IMR-90 (cell line): ENCODE measurements around the gene TBCE. TPM values are rescaled to one million over a fixed set of nuclear protein-coding genes. Genes with fewer than 3 reads are reported as not detected.

Experiments
- ATAC-seq: fragments of 200-7000 bp; cut with Tn5 transposase; 2 replicates; pipeline ENCODE4 v1.9.1; 2020; ENCODE audit warnings: low read depth, mild to moderate bottlenecking, moderate library complexity
- BruUV-seq: library from RNA; stranded (reverse); fragments of 400-500 nt; replicated peaks from 2 replicates; lab custom pipeline; 2021; lab: Mats Ljungman, UMichigan
- CTCF ChIA-PET: fragments of 300-600 bp; formaldehyde crosslinking; extraction: SDS; loops from one replicate; lab custom pipeline; 2021; ENCODE audit warnings: antibody characterized with exemption; lab: Yijun Ruan, JAX
- POLR2A ChIA-PET: fragments of 300-600 bp; sonication (Branson Sonifier 250); formaldehyde crosslinking; loops from one replicate; lab custom pipeline; 2022; ENCODE audit warnings: antibody characterized with exemption; ENCODE audit not compliant: unreplicated experiment; lab: Charles Lee
- DNase-seq: peaks from one replicate; pipeline ENCODE4 v3.0.0; 2013
- H2AFZ ChIP-seq: replicated peaks from 2 replicates; pipeline ENCODE3; 2013; ENCODE audit warnings: low read length, mild to moderate bottlenecking; ENCODE audit not compliant: poor library complexity
- H2AK5ac ChIP-seq: 2 replicates; pipeline ENCODE4 v1.6.1; 2013; ENCODE audit warnings: low read depth, low read length, inconsistent platforms
- H2AK9ac ChIP-seq: replicated peaks from 2 replicates; pipeline ENCODE3; 2013; ENCODE audit warnings: mild to moderate bottlenecking, low read depth, low read length, moderate library complexity; ENCODE audit not compliant: poor library complexity
- H2BK120ac ChIP-seq: 2 replicates; pipeline ENCODE4 v1.6.1; 2013; ENCODE audit warnings: low read depth, low read length, inconsistent platforms
- H2BK15ac ChIP-seq: 3 replicates; pipeline ENCODE4 v1.6.1; 2013; ENCODE audit warnings: low read depth, low read length, inconsistent platforms
- H2BK20ac ChIP-seq: 2 replicates; pipeline ENCODE4 v1.6.1; 2013; ENCODE audit warnings: low read depth, mild to moderate bottlenecking, inconsistent platforms, low read length, moderate library complexity
- H2BK5ac ChIP-seq: 2 replicates; pipeline ENCODE4 v1.6.1; 2013; ENCODE audit warnings: mild to moderate bottlenecking, low read depth, low read length, inconsistent platforms; ENCODE audit not compliant: poor library complexity, severe bottlenecking
- H3K14ac ChIP-seq: replicated peaks from 2 replicates; pipeline ENCODE4 v1.6.1; 2013; ENCODE audit warnings: low read depth, low read length, inconsistent platforms
- H3K18ac ChIP-seq: 2 replicates; pipeline ENCODE4 v1.6.1; 2013; ENCODE audit warnings: low read depth, low read length, control low read depth
- H3K23ac ChIP-seq: 2 replicates; pipeline ENCODE4 v1.6.1; 2013; ENCODE audit warnings: low read depth, low read length, inconsistent platforms
- H3K27ac ChIP-seq: 2 replicates; pipeline ENCODE4 v1.5.1; 2013; ENCODE audit warnings: mild to moderate bottlenecking, control low read depth, low read length; ENCODE audit not compliant: insufficient read depth
- H3K27me3 ChIP-seq: 2 replicates; pipeline ENCODE4 v1.6.1; 2013; ENCODE audit warnings: low read length; ENCODE audit not compliant: control insufficient read depth, insufficient read depth
- H3K36me3 ChIP-seq: 2 replicates; pipeline ENCODE4 v1.6.1; 2013; ENCODE audit warnings: low read length, mixed read lengths; ENCODE audit not compliant: control insufficient read depth, insufficient read depth
- H3K4ac ChIP-seq: 2 replicates; pipeline ENCODE4 v1.6.1; 2013; ENCODE audit warnings: low read depth, low read length, inconsistent platforms
- H3K4me1 ChIP-seq: 2 replicates; pipeline ENCODE4 v1.6.1; 2013; ENCODE audit warnings: low read length, mixed read lengths; ENCODE audit not compliant: control insufficient read depth, insufficient read depth
- H3K4me2 ChIP-seq: 2 replicates; pipeline ENCODE4 v1.6.1; 2013; ENCODE audit warnings: low read depth, mild to moderate bottlenecking, control low read depth, low read length, moderate library complexity
- H3K4me3 ChIP-seq: 2 replicates; pipeline ENCODE4 v1.5.1; 2013; ENCODE audit warnings: low read depth, mild to moderate bottlenecking, control low read depth, low read length, moderate library complexity; ENCODE audit not compliant: insufficient read depth
- H3K56ac ChIP-seq: 2 replicates; pipeline ENCODE4 v1.6.1; 2013; ENCODE audit warnings: low read length, inconsistent platforms; ENCODE audit not compliant: insufficient read depth; ENCODE audit errors: extremely low read depth
- H3K79me1 ChIP-seq, 2 experiments: 2 replicates each; pipeline ENCODE4 v1.6.1; 2013; ENCODE audit warnings: low read length in 2 of 2, inconsistent platforms in 1 of 2, low read depth in 1 of 2
- H3K9ac ChIP-seq: 2 replicates; pipeline ENCODE4 v1.6.1; 2013; ENCODE audit warnings: low read depth, low read length, control low read depth
- H3K9me1 ChIP-seq: 2 replicates; pipeline ENCODE4 v1.6.1; 2013; ENCODE audit warnings: low read length, inconsistent platforms; ENCODE audit not compliant: insufficient read depth
- H3K9me3 ChIP-seq: 2 replicates; pipeline ENCODE4 v1.6.1; 2013; ENCODE audit warnings: low read length; ENCODE audit not compliant: control insufficient read depth, insufficient read depth
- H4K20me1 ChIP-seq: 2 replicates; pipeline ENCODE4 v1.6.1; 2013; ENCODE audit warnings: low read length, inconsistent platforms; ENCODE audit not compliant: insufficient read depth
- H4K5ac ChIP-seq: 2 replicates; pipeline ENCODE4 v1.6.1; 2013; ENCODE audit warnings: mild to moderate bottlenecking, low read depth, low read length, control low read depth
- H4K8ac ChIP-seq, 2 experiments: 2 replicates each; pipeline ENCODE4 v1.6.1; 2013; ENCODE audit warnings: low read depth in 2 of 2, low read length in 2 of 2, control low read depth in 1 of 2, inconsistent platforms in 1 of 2
- H4K91ac ChIP-seq: 2 replicates; pipeline ENCODE4 v1.6.1; 2013; ENCODE audit warnings: low read depth, low read length, inconsistent platforms; ENCODE audit not compliant: insufficient read depth
- BHLHE40 ChIP-seq: fragments of 150-350 bp; IDR thresholded peaks from 2 replicates; pipeline ENCODE4 v1.6.1; 2016; ENCODE audit warnings: mild to moderate bottlenecking, low read depth, low read length
- CEBPB ChIP-seq: IDR thresholded peaks from 2 replicates; pipeline ENCODE4 v1.6.1; 2012; ENCODE audit warnings: low read depth, low read length, improper control_type of control experiment
- CHD1 ChIP-seq: IDR thresholded peaks from 2 replicates; pipeline ENCODE4 v1.6.1; 2012; ENCODE audit warnings: low read depth, low read length, improper control_type of control experiment
- ELK1 ChIP-seq: fragments of 150-350 bp; IDR thresholded peaks from 2 replicates; pipeline ENCODE4 v1.6.1; 2016; ENCODE audit warnings: low read depth, mild to moderate bottlenecking, low read length, moderate library complexity, borderline replicate concordance
- FOS ChIP-seq: fragments of 150-350 bp; IDR thresholded peaks from 2 replicates; pipeline ENCODE4 v1.6.1; 2016; ENCODE audit warnings: low read depth, low read length
- MAFK ChIP-seq: IDR thresholded peaks from 2 replicates; pipeline ENCODE4 v1.6.1; 2012; ENCODE audit warnings: low read depth, low read length, improper control_type of control experiment
- MAZ ChIP-seq: IDR thresholded peaks from 2 replicates; pipeline ENCODE4 v1.6.1; 2012; ENCODE audit warnings: low read depth, mild to moderate bottlenecking, low read length, improper control_type of control experiment, moderate library complexity, borderline replicate concordance
- MXI1 ChIP-seq: IDR thresholded peaks from 2 replicates; pipeline ENCODE4 v1.6.1; 2012; ENCODE audit warnings: low read depth, mild to moderate bottlenecking, low read length, moderate library complexity, borderline replicate concordance
- POLR2A ChIP-seq: IDR thresholded peaks from 2 replicates; pipeline ENCODE4 v1.6.1; 2012; ENCODE audit warnings: mild to moderate bottlenecking, low read depth, low read length
- RAD21 ChIP-seq: IDR thresholded peaks from 2 replicates; pipeline ENCODE4 v1.6.1; 2012; ENCODE audit warnings: low read length, improper control_type of control experiment
- RCOR1 ChIP-seq: IDR thresholded peaks from 2 replicates; pipeline ENCODE4 v1.6.1; 2012; ENCODE audit warnings: mild to moderate bottlenecking, low read length, improper control_type of control experiment; ENCODE audit not compliant: insufficient replicate concordance
- RFX5 ChIP-seq: IDR thresholded peaks from 2 replicates; pipeline ENCODE4 v1.8.0; 2012; ENCODE audit warnings: low read depth, mild to moderate bottlenecking, low read length, moderate library complexity
- SMC3 ChIP-seq: fragments of 150-350 bp; IDR thresholded peaks from 2 replicates; pipeline ENCODE4 v1.6.1; 2016; ENCODE audit warnings: low read depth, mild to moderate bottlenecking, antibody characterized with exemption, low read length, moderate library complexity
- WGBS, 2 experiments: methylation state at CpG; one replicate each; pipeline versions ENCODE4 v1.1.5 to v1.1.7; 2013; ENCODE audit warnings: missing lambda C conversion rate in 2 of 2; ENCODE audit not compliant: insufficient read length in 1 of 2; ENCODE audit errors: extremely low coverage in 2 of 2; 5-methylcytosine and 5-hydroxymethylcytosine counted together
- dilution Hi-C: fragments of 300-500 bp; cut with HindIII; formaldehyde crosslinking; loops from one replicate; pipeline ENCODE4 v1.14.3; 2018; ENCODE audit warnings: low sequenced_read_pairs; ENCODE audit not compliant: unreplicated experiment
- in situ Hi-C: fragments of 300-500 bp; cut with MboI; formaldehyde crosslinking; loops from 3 replicates; pipeline ENCODE4 v1.14.3; 2019; ENCODE audit warnings: low sequenced_read_pairs, inconsistent platforms, mixed read lengths
- intact Hi-C: fragments of 100-400 bp; cut with micrococcal nuclease; formaldehyde crosslinking; loops from 2 replicates; pipeline ENCODE4 v1.10.0; 2022
- polyA plus RNA-seq, 3 experiments: library from polyadenylated mRNA; depleted of rRNA; stranded (reverse); fragments of >200 nt; gene quantifications; 2 replicates each; pipeline ENCODE4 v1.2.3, GENCODE V29; 2012; ENCODE audit warnings: low replicate concordance in 1 of 3
- total RNA-seq: library from RNA; depleted of rRNA; stranded (reverse); fragments of >200 nt; gene quantifications from 2 replicates; pipeline ENCODE4 v1.2.3, GENCODE V29; 2012
- TF ChIP-seq, protein P1 (sequence below): fragments of 150-350 bp; IDR thresholded peaks from 2 replicates; pipeline ENCODE4 v1.6.1; 2017; ENCODE audit warnings: mild to moderate bottlenecking, antibody characterized with exemption, low read length, low read depth
- TF ChIP-seq, protein P2 (sequence below): conservative IDR thresholded peaks from 2 replicates; pipeline ENCODE4 v1.5.1; 2012; ENCODE audit warnings: mild to moderate bottlenecking, low read depth, low read length, improper control_type of control experiment

The TBCE gene
- total and polyA plus RNA-seq, 2 of the 4 experiments (the other 2 are of a cell fraction), result 25.3 to 26.7 TPM

GRCh38 chr1:235442788-235443429, 75.7 kb downstream of the TBCE start:
- POLR2A ChIA-PET, result no interaction called here
- TF ChIP-seq POLR2A (no peak), ELK1 (no peak), FOS (peak; percentile 74), MXI1 (no peak), RAD21 (no peak), MAFK (peak; percentile 76), RCOR1 (no peak), MAZ (no peak), CEBPB (no peak), BHLHE40 (no peak), SMC3 (no peak), CHD1 (no peak), RFX5 (no peak)
- TF ChIP-seq, protein P1, sequence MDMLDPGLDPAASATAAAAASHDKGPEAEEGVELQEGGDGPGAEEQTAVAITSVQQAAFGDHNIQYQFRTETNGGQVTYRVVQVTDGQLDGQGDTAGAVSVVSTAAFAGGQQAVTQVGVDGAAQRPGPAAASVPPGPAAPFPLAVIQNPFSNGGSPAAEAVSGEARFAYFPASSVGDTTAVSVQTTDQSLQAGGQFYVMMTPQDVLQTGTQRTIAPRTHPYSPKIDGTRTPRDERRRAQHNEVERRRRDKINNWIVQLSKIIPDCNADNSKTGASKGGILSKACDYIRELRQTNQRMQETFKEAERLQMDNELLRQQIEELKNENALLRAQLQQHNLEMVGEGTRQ, result no peak
- TF ChIP-seq, protein P2, sequence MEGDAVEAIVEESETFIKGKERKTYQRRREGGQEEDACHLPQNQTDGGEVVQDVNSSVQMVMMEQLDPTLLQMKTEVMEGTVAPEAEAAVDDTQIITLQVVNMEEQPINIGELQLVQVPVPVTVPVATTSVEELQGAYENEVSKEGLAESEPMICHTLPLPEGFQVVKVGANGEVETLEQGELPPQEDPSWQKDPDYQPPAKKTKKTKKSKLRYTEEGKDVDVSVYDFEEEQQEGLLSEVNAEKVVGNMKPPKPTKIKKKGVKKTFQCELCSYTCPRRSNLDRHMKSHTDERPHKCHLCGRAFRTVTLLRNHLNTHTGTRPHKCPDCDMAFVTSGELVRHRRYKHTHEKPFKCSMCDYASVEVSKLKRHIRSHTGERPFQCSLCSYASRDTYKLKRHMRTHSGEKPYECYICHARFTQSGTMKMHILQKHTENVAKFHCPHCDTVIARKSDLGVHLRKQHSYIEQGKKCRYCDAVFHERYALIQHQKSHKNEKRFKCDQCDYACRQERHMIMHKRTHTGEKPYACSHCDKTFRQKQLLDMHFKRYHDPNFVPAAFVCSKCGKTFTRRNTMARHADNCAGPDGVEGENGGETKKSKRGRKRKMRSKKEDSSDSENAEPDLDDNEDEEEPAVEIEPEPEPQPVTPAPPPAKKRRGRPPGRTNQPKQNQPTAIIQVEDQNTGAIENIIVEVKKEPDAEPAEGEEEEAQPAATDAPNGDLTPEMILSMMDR, result no peak

More at GRCh38 chr1:235442788-235443429, 75.7 kb downstream of the TBCE start:
- peak overlapping the region; percentile 33 for H2AK9ac ChIP-seq
- dilution Hi-C loops (no loop called here), in situ Hi-C loops (no loop called here), intact Hi-C loops (no loop called here)
- DNase-seq, result peak; percentile 83
- H3K56ac ChIP-seq, result no peak overlapping the region
- BruUV-seq, result no TSS peak
- CTCF ChIA-PET, result interaction anchor here (0.6 to 0.9 kb wide), 2 partner anchors 9 to 243 kb away, joined by 3 read pairs; no protein-coding TSS in a partner anchor
- H3K36me3 ChIP-seq, result peaks cover 37% of the 10 kb centered on the region
- peak; percentile 90 for ATAC-seq
- H3K4me3 ChIP-seq, result no peak overlapping the region
- WGBS, 2 experiments, result no CpG with 5 or more reads among the region's 9 CpGs
- H3K9ac ChIP-seq, result no peak overlapping the region; the same call in 1 of the 2 replicates
- H2AFZ ChIP-seq, result no peak overlapping the region
- H2AK5ac ChIP-seq, result peak overlapping the region; percentile 79
- peak overlapping the region; percentile 65; the same call in 1 of the 2 replicates for H3K14ac ChIP-seq
- H3K4me1 ChIP-seq, result peaks cover 3% of the 10 kb centered on the region; the same call in 1 of the 2 replicates
- no peaks in the 10 kb centered on the region for H3K27me3 ChIP-seq
- no peak overlapping the region for H2BK15ac ChIP-seq
- H3K4ac ChIP-seq, result peak overlapping the region; percentile 71; the same call in 1 of the 2 replicates
- peak overlapping the region; percentile 45 for H2BK120ac ChIP-seq
- no peaks in the 10 kb centered on the region for H3K9me3 ChIP-seq
- H2BK5ac ChIP-seq, result peak overlapping the region; percentile 86
- H3K4me2 ChIP-seq, result no peak overlapping the region; the same call in 1 of the 2 replicates
- peak overlapping the region; percentile 45 for H3K18ac ChIP-seq
- H4K91ac ChIP-seq, result peak overlapping the region; percentile 25
- peak overlapping the region; percentile 9; the same call in 1 of the 2 replicates for H4K5ac ChIP-seq
- peak overlapping the region; percentile 35 to 68; a peak in 3 of 4 replicates for H4K8ac ChIP-seq
- H4K20me1 ChIP-seq, result no peaks in the 10 kb centered on the region
- no peak overlapping the region for H3K23ac ChIP-seq
- H3K27ac ChIP-seq, result peak overlapping the region; percentile 86
- H3K79me1 ChIP-seq, result peaks cover 6 to 7% of the 10 kb centered on the region in 2 experiments; a peak in 2 of 4 replicates
- no peaks in the 10 kb centered on the region for H3K9me1 ChIP-seq
- H2BK20ac ChIP-seq, result peak overlapping the region; percentile 8; the same call in 1 of the 2 replicates
